HFFc6 (cell line): ENCODE measurements around the gene DHRS9. TPM values are rescaled to one million over a fixed set of nuclear protein-coding genes. Genes with fewer than 3 reads are reported as not detected.

Experiments
- DNase-seq: peaks from one replicate; pipeline ENCODE4 v3.0.0-alpha.2; 2018
- H3K27ac Mint-ChIP-seq: 2 replicates; pipeline ENCODE4 v1.8.0; 2020; ENCODE audit warnings: mild to moderate bottlenecking, mixed read lengths
- H3K27me3 Mint-ChIP-seq: 2 replicates; pipeline ENCODE4 v1.8.0; 2021; ENCODE audit warnings: mild to moderate bottlenecking, moderate library complexity, mixed read lengths; ENCODE audit not compliant: insufficient read depth
- H3K36me3 Mint-ChIP-seq: 2 replicates; pipeline ENCODE4 v1.8.0; 2021; ENCODE audit warnings: low read depth, mixed read lengths
- H3K4me1 Mint-ChIP-seq: 2 replicates; pipeline ENCODE4 v1.8.0; 2020; ENCODE audit warnings: low read depth, mixed read lengths
- H3K4me3 Mint-ChIP-seq: 2 replicates; pipeline ENCODE4 v1.8.0; 2020; ENCODE audit warnings: mild to moderate bottlenecking, moderate library complexity, mixed read lengths
- H3K9me3 Mint-ChIP-seq: 2 replicates; pipeline ENCODE4 v1.8.0; 2020; ENCODE audit warnings: mild to moderate bottlenecking, mixed read lengths
- CTCF ChIP-seq: fragments of 200-600 bp; sonication (generic); IDR thresholded peaks from 2 replicates; pipeline ENCODE4 v1.5.0; 2021; ENCODE audit warnings: antibody characterized with exemption, mild to moderate bottlenecking
- total RNA-seq, 6 experiments: library from RNA; stranded (reverse); fragmentation: NEBNext Ultra II Directional; extraction: Animal tissue kit (Norgen Biotek cat#: 25700); gene quantifications; 2 replicates in 1 of 6; 3 replicates in 5 of 6; pipeline ENCODE4 v1.2.3, GENCODE V29; 2021

DHRS9 gene
- total RNA-seq, 6 experiments from 2014 or later: not detected

- no peak for TF ChIP-seq CTCF
- no peak overlapping the region for H3K4me3 Mint-ChIP-seq
- no peaks in the 10 kb centered on the region for H3K4me1 Mint-ChIP-seq
- H3K27ac Mint-ChIP-seq: no peak overlapping the region
- H3K9me3 Mint-ChIP-seq: no peaks in the 10 kb centered on the region
- H3K36me3 Mint-ChIP-seq: no peaks in the 10 kb centered on the region
- H3K27me3 Mint-ChIP-seq: no peaks in the 10 kb centered on the region; the same call in 1 of the 2 replicates
- no peak for DNase-seq
These were observed 68.6 kb downstream of the DHRS9 start for GRCh38 chr2:169137924-169138323.

- no peak for TF ChIP-seq CTCF
- no peaks in the 10 kb centered on the region for H3K36me3 Mint-ChIP-seq
- no peaks in the 10 kb centered on the region for H3K4me1 Mint-ChIP-seq
- no peak overlapping the region for H3K4me3 Mint-ChIP-seq
- DNase-seq: no peak
- no peaks in the 10 kb centered on the region for H3K9me3 Mint-ChIP-seq
- H3K27ac Mint-ChIP-seq: no peak overlapping the region
- no peaks in the 10 kb centered on the region; the same call in 1 of the 2 replicates for H3K27me3 Mint-ChIP-seq
These were observed 69.8 kb downstream of the DHRS9 start for GRCh38 chr2:169139145-169139544.

GRCh38 chr2:169139993-169140767 lies 70.8 kb downstream of the DHRS9 start:
- Mint-ChIP-seq H3K4me3 (no peak overlapping the region), H3K9me3 (no peaks in the 10 kb centered on the region), H3K4me1 (no peaks in the 10 kb centered on the region), H3K36me3 (no peaks in the 10 kb centered on the region), H3K27ac (no peak overlapping the region), H3K27me3 (no peaks in the 10 kb centered on the region; the same call in 1 of the 2 replicates)
- TF ChIP-seq CTCF: no peak
- no peak for DNase-seq

- no peak overlapping the region for H3K27ac Mint-ChIP-seq
- H3K9me3 Mint-ChIP-seq: no peaks in the 10 kb centered on the region
- no peaks in the 10 kb centered on the region; the same call in 1 of the 2 replicates for H3K27me3 Mint-ChIP-seq
- no peaks in the 10 kb centered on the region for H3K36me3 Mint-ChIP-seq
- DNase-seq: peak; percentile 57
- H3K4me3 Mint-ChIP-seq: no peak overlapping the region
- TF ChIP-seq CTCF: peak; percentile 89
- no peaks in the 10 kb centered on the region for H3K4me1 Mint-ChIP-seq
These were observed 72.5 kb downstream of the DHRS9 start for GRCh38 chr2:169141713-169142352.

GRCh38 chr2:169143998-169144397 lies 74.6 kb downstream of the DHRS9 start:
- Mint-ChIP-seq H3K4me3 (no peak overlapping the region), H3K9me3 (no peaks in the 10 kb centered on the region; the same call in 1 of the 2 replicates), H3K27ac (no peak overlapping the region), H3K27me3 (no peaks in the 10 kb centered on the region; the same call in 1 of the 2 replicates), H3K36me3 (no peaks in the 10 kb centered on the region), H3K4me1 (no peaks in the 10 kb centered on the region)
- no peak for DNase-seq
- no peak for TF ChIP-seq CTCF

Other genes starting within 250 kb of the DHRS9 start
- gene SPC25, start 179.1 kb upstream of the DHRS9 start, total RNA-seq: 10 to 100 TPM in 5 of 6 experiments, 1 to 10 TPM in 1; 9.4 to 22.6 (median 16.2) TPM
- gene G6PC2, start 168.3 kb upstream of the DHRS9 start, total RNA-seq: not detected
- gene ABCB11, start 38.2 kb upstream of the DHRS9 start, total RNA-seq: under 1 TPM in 1 of 6 experiments, not detected in 5; 0.02 TPM